ENCODE measurements around the gene KCNMA1. TPM values are rescaled to one million over a fixed set of nuclear protein-coding genes. Genes with fewer than 3 reads are reported as not detected.

KCNMA1 gene
- total and polyA plus RNA-seq, 10 of the 15 experiments (the other 5 are each of a cell fraction or from before 2014, with no cell fraction given), result 8.5 to 77.0 (median 21.3) TPM

GRCh38 chr10:76884673-76885275 lies 752.8 kb downstream of the KCNMA1 start:
- TF ChIP-seq, protein P1, sequence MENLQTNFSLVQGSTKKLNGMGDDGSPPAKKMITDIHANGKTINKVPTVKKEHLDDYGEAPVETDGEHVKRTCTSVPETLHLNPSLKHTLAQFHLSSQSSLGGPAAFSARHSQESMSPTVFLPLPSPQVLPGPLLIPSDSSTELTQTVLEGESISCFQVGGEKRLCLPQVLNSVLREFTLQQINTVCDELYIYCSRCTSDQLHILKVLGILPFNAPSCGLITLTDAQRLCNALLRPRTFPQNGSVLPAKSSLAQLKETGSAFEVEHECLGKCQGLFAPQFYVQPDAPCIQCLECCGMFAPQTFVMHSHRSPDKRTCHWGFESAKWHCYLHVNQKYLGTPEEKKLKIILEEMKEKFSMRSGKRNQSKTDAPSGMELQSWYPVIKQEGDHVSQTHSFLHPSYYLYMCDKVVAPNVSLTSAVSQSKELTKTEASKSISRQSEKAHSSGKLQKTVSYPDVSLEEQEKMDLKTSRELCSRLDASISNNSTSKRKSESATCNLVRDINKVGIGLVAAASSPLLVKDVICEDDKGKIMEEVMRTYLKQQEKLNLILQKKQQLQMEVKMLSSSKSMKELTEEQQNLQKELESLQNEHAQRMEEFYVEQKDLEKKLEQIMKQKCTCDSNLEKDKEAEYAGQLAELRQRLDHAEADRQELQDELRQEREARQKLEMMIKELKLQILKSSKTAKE (IDR thresholded peaks at IDR 0.05; ENCODE audit: low read depth, poor library complexity, severe bottlenecking), result no peak
- TF ChIP-seq KLF5 (IDR thresholded peaks at IDR 0.05; ENCODE audit: partially characterized antibody) (no peak), RCOR1 (conservative IDR thresholded peaks at IDR 0.05; ENCODE audit: low read depth, low read length) (no peak), CEBPB (IDR thresholded peaks at IDR 0.05; ENCODE audit: borderline replicate concordance in 1 of 2, low read depth in 2 of 2, low read length in 2 of 2) (no peak), MEF2B (IDR thresholded peaks at IDR 0.05; ENCODE audit: partially characterized antibody, poor library complexity, severe bottlenecking) (no peak), NFXL1 (IDR thresholded peaks at IDR 0.05; ENCODE audit: borderline replicate concordance) (no peak), ATF3 (IDR thresholded peaks at IDR 0.05; ENCODE audit: borderline replicate concordance, extremely low read depth, low read depth, low read length) (no peak), GABPA (IDR thresholded peaks at IDR 0.05; ENCODE audit: low read depth) (no peak), POU2F2 (IDR thresholded peaks at IDR 0.05; ENCODE audit: borderline replicate concordance, low read depth, low read length) (no peak), SMAD5 (IDR thresholded peaks at IDR 0.05; ENCODE audit: low read depth) (no peak), STAT3 (IDR thresholded peaks at IDR 0.05; ENCODE audit: low read depth, low read length) (no peak), RB1 (IDR thresholded peaks at IDR 0.05; ENCODE audit: borderline replicate concordance) (no peak), SMC3 (IDR thresholded peaks at IDR 0.05; ENCODE audit: borderline replicate concordance, low read length) (no peak)
- Histone ChIP-seq H3K4me1 (ENCODE audit: control insufficient read depth, insufficient read depth, low read length) (peaks cover 5% of the 10 kb centered on the region; the same call in 1 of the 2 replicates), H3K27me3 (replicated peaks in 1 of 2; ENCODE audit: control insufficient read depth in 2 of 2, insufficient read depth in 2 of 2, low read length in 1 of 2) (no peaks in the 10 kb centered on the region), H3K4me2 (ENCODE audit: control insufficient read depth, insufficient read depth) (no peak overlapping the region), H3K27ac (ENCODE audit: control insufficient read depth, insufficient read depth) (no peak overlapping the region), H3K36me3 (ENCODE audit: control insufficient read depth in 2 of 2, insufficient read depth in 2 of 2, low read length in 1 of 2) (no peaks in the 10 kb centered on the region), H3K9me3 (replicated peaks; ENCODE audit: control insufficient read depth, insufficient read depth, low read length) (no peaks in the 10 kb centered on the region), H4K20me1 (ENCODE audit: control insufficient read depth, insufficient read depth) (no peaks in the 10 kb centered on the region), H2AFZ (ENCODE audit: control insufficient read depth, low read depth, low read length) (no peak overlapping the region), H3K4me3 (no peak overlapping the region), H3K9ac (ENCODE audit: control insufficient read depth, insufficient read depth, low read length) (no peak overlapping the region), H3K79me2 (ENCODE audit: control insufficient read depth, insufficient read depth, low read length) (no peaks in the 10 kb centered on the region)
- CTCF ChIA-PET, result interaction anchor here (1.2 kb wide), 1 partner anchor 8 kb away, joined by 3 read pairs; no protein-coding TSS in a partner anchor
- no peak for DNase-seq (ENCODE audit: low read depth, low spot score)
- SMC1A ChIA-PET (ENCODE audit: uncharacterized antibody, unreplicated experiment), result no interaction called here
- RAD21 ChIA-PET (ENCODE audit: unreplicated experiment), result no interaction called here
- FAIRE-seq, result no peak
- in situ Hi-C loops (cut with MboI), result no loop called here
- POLR2A ChIA-PET, result no interaction called here
- no peak for ATAC-seq
- intact Hi-C loops (cut with micrococcal nuclease; ENCODE audit: unreplicated experiment), result no loop called here
- WGBS (ENCODE audit: insufficient coverage, insufficient replicate concordance, low lambda C conversion rate, missing lambda C conversion rate), result 51% methylated on average over 4 of the region's 4 CpGs
- no TSS peak for BruUV-seq (replicated peaks)
